Prostate gland (tissue), 2 donors: ENCODE results near the gene WDR1.

Source experiments
- POLR2AphosphoS5 ChIP-seq: sonication (generic); formaldehyde crosslinking; IDR thresholded peaks from one replicate; pipeline ENCODE4 v1.6.1; 2017; ENCODE audit warnings: antibody characterized with exemption
- TF ChIP-seq, protein P1 (sequence below), 4 experiments: fragments of 200-600 bp in 2 of 4; fragments of 450-650 bp in 2 of 4; sonication (generic) in 2 of 4; IDR thresholded peaks; 1 replicate in 3 of 4; 2 replicates in 1 of 4; pipeline ENCODE4 v1.5.1; 2016 to 2019; ENCODE audit warnings: antibody characterized with exemption in 4 of 4, mild to moderate bottlenecking in 2 of 4, moderate library complexity in 2 of 4

DNA sequence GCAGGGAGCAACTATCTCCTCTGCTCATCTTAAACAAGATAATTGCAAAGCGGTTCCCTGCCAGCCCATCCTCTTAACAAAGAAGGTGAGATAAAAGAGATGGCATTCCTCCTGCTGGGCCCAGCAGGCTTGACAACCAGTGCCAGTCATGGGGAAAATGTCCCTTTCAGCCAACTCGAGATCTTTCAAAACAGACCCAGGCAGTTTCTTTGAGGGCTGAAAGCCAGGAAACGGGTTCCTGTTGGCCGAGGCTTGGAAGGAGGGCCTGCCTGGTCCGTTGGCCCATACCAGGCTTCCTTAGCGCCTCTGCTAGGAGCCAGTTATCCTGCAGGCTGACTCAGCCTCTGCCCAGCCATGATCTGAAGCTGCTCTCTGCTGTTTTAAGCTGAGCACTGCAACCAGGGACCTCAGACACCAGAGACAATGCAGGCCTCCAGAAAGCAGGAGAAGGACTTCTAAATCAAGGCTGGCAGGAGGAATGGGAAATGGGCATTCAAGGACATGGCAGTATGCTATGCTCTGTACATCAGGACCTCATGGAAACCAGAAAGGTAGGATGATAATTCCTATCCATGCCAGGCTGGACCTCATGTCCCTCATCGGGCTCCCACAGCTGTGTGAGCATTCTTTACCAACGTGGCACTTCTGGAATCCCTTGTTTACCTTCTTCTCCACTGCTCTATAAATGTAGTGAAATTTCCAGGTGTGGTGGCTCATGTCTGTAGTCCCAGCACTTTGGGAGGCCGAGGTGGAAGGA is 52.9 kb downstream of the WDR1 start:
- TF ChIP-seq, protein P1, sequence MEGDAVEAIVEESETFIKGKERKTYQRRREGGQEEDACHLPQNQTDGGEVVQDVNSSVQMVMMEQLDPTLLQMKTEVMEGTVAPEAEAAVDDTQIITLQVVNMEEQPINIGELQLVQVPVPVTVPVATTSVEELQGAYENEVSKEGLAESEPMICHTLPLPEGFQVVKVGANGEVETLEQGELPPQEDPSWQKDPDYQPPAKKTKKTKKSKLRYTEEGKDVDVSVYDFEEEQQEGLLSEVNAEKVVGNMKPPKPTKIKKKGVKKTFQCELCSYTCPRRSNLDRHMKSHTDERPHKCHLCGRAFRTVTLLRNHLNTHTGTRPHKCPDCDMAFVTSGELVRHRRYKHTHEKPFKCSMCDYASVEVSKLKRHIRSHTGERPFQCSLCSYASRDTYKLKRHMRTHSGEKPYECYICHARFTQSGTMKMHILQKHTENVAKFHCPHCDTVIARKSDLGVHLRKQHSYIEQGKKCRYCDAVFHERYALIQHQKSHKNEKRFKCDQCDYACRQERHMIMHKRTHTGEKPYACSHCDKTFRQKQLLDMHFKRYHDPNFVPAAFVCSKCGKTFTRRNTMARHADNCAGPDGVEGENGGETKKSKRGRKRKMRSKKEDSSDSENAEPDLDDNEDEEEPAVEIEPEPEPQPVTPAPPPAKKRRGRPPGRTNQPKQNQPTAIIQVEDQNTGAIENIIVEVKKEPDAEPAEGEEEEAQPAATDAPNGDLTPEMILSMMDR (IDR thresholded peaks at IDR 0.05), result peak; percentile 46 to 92 (median 74)
- peak; percentile 87 for TF ChIP-seq POLR2AphosphoS5
